ENCODE results near the gene SLC9A2. TPM values are rescaled to one million over a fixed set of nuclear protein-coding genes. Genes with fewer than 3 reads are reported as not detected.

SLC9A2 gene
- total RNA-seq, 1 donor from 2014 or later, result 0.06 TPM

GRCh38 chr2:102669401-102669800 is 50.0 kb downstream of the SLC9A2 start:
- DNase-seq (ENCODE audit: extremely low read depth, low read depth, low spot score), result no peak

- no peak for DNase-seq (ENCODE audit: extremely low read depth, low read depth, low spot score)
Observed at GRCh38 chr2:102672107-102672776, 52.9 kb downstream of the SLC9A2 start.

GRCh38 chr2:102674370-102674769 is 55.0 kb downstream of the SLC9A2 start:
- no peak for DNase-seq (ENCODE audit: extremely low read depth, low read depth, low spot score)

GRCh38 chr2:102674836-102675235 is 55.5 kb downstream of the SLC9A2 start:
- DNase-seq (ENCODE audit: extremely low read depth, low read depth, low spot score), result no peak

- no peak for DNase-seq (ENCODE audit: extremely low read depth, low read depth, low spot score)
Observed at GRCh38 chr2:102677244-102678215, 58.2 kb downstream of the SLC9A2 start.

- DNase-seq (ENCODE audit: extremely low read depth, low read depth, low spot score), result no peak
Observed at GRCh38 chr2:102678442-102678841, 59.1 kb downstream of the SLC9A2 start.

- no peak for DNase-seq (ENCODE audit: extremely low read depth, low read depth, low spot score)
Observed at GRCh38 chr2:102686479-102687439, 67.4 kb downstream of the SLC9A2 start.

GRCh38 chr2:102690012-102690411 is 70.7 kb downstream of the SLC9A2 start:
- no peak for DNase-seq (ENCODE audit: extremely low read depth, low read depth, low spot score)

- no peak for DNase-seq (ENCODE audit: extremely low read depth, low read depth, low spot score)
Observed at GRCh38 chr2:102696463-102696862, 77.1 kb downstream of the SLC9A2 start.

GRCh38 chr2:102698369-102699111 is 79.2 kb downstream of the SLC9A2 start:
- DNase-seq (ENCODE audit: extremely low read depth, low read depth, low spot score), result no peak

GRCh38 chr2:102703305-102703704 is 84.0 kb downstream of the SLC9A2 start:
- no peak for DNase-seq (ENCODE audit: extremely low read depth, low read depth, low spot score)

- no peak for DNase-seq (ENCODE audit: extremely low read depth, low read depth, low spot score)
Observed at GRCh38 chr2:102703748-102704147, 84.4 kb downstream of the SLC9A2 start.

GRCh38 chr2:102704531-102704930 is 85.2 kb downstream of the SLC9A2 start:
- no peak for DNase-seq (ENCODE audit: extremely low read depth, low read depth, low spot score)

GRCh38 chr2:102707796-102708695 is 88.7 kb downstream of the SLC9A2 start:
- no peak for DNase-seq (ENCODE audit: extremely low read depth, low read depth, low spot score)

GRCh38 chr2:102708847-102709559 is 89.7 kb downstream of the SLC9A2 start:
- DNase-seq (ENCODE audit: extremely low read depth, low read depth, low spot score), result no peak

- no peak for DNase-seq (ENCODE audit: extremely low read depth, low read depth, low spot score)
Observed at GRCh38 chr2:102717308-102718018, 98.1 kb downstream of the SLC9A2 start.

GRCh38 chr2:102718387-102719316 is 99.3 kb downstream of the SLC9A2 start:
- DNase-seq (ENCODE audit: extremely low read depth, low read depth, low spot score), result no peak

Measured in glomerular endothelial cell (primary cell).